ENCODE results near the gene SLC6A14.

SLC6A14 gene, protein sequence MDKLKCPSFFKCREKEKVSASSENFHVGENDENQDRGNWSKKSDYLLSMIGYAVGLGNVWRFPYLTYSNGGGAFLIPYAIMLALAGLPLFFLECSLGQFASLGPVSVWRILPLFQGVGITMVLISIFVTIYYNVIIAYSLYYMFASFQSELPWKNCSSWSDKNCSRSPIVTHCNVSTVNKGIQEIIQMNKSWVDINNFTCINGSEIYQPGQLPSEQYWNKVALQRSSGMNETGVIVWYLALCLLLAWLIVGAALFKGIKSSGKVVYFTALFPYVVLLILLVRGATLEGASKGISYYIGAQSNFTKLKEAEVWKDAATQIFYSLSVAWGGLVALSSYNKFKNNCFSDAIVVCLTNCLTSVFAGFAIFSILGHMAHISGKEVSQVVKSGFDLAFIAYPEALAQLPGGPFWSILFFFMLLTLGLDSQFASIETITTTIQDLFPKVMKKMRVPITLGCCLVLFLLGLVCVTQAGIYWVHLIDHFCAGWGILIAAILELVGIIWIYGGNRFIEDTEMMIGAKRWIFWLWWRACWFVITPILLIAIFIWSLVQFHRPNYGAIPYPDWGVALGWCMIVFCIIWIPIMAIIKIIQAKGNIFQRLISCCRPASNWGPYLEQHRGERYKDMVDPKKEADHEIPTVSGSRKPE

DNA sequence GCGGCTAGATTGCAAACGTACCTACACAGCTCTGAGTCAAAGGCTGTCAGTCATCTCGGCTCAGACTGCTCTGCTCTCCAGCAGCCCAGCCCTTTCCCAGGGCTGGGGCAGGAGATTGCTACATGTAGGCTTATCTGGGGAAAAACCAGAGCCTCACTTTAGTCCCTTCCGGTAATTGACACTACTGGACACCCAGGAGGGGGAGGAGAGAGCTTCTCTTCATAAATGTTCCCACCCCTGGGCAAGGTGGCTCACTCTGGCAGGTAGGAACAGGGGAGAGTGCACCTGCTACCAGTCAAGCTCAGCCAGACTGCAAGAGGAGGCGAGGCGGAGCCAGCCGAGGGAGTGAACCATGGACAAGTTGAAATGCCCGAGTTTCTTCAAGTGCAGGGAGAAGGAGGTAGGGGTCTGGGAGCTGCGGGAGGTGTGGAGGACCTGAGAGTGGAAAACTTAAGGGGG is at the start of gene SLC6A14:
TSS of gene SLC6A14 (plus strand) at position 249 of the 459 bp plus-strand sequence. CDS start at position 353, 104 bp downstream.
- no peak for DNase-seq (ENCODE audit: low read depth in 1 of 2, low spot score in 1 of 2)

DNA sequence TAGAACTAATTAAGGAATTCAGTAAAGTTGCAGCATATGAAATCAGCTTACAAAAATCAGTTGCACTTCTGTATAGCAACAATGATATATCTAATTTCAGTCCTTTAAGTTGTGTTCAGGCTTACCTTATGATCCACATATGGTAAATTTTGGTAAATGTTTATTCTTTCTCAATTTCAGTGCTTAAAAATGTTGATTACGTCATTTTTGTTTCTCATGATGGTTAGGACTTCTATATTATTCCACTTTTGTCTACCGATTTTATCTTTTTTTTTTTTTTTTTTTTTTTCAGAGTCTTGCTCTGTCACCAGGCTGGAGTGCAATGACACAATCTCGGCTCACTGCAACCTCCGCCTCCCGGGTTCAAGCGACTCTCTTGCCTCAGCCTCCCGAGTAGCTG is 40.7 kb upstream of the SLC6A14 start:
- DNase-seq (ENCODE audit: low read depth in 1 of 2, low spot score in 1 of 2) = no peak

DNA sequence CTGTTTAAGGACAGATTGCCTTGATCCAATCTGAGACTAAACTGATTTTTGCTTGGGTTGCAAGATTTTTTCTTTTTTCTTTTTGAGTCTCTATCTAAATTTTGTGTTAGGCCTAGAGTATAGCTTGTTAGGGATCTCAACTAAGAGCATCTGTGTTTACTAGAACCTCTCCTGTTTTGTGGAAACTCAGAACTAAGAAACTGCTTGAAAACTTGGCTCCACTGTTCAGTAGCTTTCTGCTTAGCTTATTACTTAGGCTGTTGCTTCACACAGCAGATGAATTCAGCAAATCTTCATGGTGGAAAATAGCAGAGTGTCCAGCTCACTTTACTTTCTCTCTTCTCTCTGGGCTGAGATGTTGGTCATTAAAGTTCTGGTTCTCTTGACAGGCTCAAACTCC is 36.7 kb upstream of the SLC6A14 start:
- DNase-seq (ENCODE audit: low read depth in 1 of 2, low spot score in 1 of 2) = no peak

DNA sequence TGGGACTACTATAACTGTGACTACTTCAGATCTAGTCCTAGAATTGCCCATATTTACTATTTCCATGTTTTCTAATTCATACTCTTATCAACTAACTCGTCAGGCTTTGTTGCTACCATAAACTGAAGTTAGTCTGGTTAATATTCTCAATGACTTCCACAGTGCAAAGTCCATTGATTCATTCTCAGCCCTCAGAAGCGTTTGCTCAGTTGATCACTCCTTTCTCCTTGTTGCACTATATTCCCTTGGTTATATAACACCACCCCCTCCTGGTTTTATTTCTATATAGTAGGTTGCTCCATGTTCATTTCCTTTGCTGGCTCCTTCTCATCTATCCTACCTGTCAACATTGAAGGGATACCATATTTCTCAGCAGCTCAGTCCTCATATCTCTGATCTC is 27.2 kb upstream of the SLC6A14 start:
- DNase-seq (ENCODE audit: low read depth in 1 of 2, low spot score in 1 of 2) = no peak

DNA sequence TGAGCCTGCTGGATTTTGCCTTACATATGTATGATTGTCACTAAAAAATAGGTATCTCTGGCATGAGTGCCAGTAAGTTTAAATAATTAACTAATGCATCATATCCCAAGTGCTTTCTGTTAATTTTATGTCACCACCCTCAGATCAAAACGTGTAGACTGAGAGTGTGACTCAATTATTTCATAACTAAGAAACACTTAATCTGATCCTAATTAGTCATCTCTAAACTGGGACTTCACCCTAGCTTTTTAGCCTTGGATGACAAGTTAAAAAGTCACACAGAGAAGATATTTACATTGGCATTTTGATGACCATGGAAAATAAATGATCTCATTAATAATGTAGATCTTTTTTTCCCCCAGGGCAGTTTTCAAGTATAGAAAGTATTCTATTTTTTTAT is 23.1 kb upstream of the SLC6A14 start:
- no peak for DNase-seq (ENCODE audit: low read depth in 1 of 2, low spot score in 1 of 2)

DNA sequence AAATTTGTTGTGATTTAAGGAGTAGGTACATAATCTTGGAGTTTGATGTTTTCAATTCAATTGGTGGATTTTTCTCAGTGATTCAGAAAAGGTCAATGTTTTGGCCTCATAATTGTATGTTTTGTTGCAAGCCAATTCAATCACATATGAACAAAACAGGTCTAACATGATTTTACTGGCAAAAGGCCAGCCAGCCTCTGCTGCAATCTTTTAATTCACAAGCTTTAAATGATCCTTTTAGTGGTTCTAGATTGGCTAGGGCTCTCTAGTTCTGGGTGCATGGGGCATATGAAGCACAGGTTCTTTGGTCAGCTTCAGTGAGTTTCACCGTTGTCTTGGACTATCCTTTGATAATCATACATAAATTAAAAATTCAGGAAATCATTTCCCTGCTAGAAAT is 19.2 kb upstream of the SLC6A14 start:
- no peak for DNase-seq (ENCODE audit: low read depth in 1 of 2, low spot score in 1 of 2)

DNA sequence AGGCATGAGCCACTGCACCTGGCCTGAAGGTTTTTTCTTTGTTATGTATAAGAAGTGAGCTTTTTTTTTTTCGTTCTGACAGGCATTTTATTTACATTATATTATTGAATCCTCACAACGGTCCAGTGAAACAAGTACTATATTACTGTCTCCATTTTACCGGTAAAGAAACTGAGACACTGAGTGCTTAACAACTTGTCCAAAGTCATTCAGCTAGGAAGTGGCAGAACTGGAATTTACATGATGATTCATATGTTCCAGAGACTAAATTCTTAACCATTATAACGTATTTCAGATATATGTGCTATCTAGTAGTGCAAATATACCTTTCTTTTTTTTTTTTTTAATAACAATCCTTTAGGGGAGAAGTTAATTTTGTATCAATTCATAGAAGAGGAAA is 18.4 kb upstream of the SLC6A14 start:
- no peak for DNase-seq (ENCODE audit: low read depth in 1 of 2, low spot score in 1 of 2)

DNA sequence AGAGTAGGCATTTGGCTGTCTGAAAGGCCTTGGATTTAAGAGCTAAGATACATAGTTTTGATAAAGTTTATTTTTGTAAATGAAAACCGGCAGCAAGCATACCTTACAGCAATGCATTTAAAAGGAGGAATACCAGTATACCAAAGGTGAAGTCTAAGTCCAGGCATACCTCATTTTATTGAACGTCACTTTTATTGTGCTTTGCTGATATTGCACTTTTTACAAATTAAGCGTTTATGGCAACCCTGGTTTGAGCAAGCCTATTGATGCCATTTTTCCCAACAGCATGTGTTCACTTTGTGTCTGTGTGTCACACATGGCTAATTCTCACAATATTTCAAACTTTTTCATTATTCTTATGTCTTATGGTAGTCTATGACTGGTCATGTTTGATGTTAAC is 8.4 kb upstream of the SLC6A14 start:
- no peak for DNase-seq (ENCODE audit: low read depth in 1 of 2, low spot score in 1 of 2)

DNA sequence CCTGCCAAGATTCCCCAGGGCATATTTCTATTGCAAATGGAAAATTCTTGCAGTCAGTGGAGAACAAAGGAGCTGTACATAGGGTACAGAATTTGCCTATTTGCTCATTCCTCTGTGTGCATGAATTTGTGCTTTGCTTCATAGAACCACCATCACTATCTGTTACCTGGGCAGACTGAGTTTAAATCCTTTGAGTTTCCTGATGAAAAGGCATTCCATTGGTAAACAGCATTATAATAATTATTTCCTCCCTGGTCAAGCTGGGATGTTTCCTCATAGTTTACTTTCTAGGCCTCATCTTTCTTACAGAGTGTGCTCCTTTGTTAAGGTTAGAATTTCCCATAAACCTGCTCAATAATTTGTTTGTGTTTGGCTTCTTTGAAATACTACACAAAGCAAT is 809 bp upstream of the SLC6A14 start:
- no peak for DNase-seq (ENCODE audit: low read depth in 1 of 2, low spot score in 1 of 2)

DNA sequence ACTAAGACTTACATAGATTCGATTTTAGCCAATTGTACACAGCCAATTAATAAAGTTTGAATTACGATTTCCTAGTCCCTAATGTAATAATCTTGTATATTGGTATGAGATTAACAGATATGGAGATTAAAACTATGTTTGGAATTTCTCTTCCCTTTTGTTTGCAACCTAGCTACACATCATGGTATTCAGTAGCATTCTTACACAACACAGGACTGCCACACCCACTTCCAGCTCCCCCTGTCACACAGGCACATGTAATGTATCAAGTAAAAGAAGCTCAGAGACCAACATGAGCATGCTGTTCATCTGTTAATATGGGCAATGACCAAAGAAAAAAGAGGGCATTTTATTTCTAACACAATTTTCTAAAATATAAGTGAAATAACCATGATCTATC is 12.8 kb downstream of the SLC6A14 start:
- DNase-seq (ENCODE audit: low read depth in 1 of 2, low spot score in 1 of 2) = no peak

DNA sequence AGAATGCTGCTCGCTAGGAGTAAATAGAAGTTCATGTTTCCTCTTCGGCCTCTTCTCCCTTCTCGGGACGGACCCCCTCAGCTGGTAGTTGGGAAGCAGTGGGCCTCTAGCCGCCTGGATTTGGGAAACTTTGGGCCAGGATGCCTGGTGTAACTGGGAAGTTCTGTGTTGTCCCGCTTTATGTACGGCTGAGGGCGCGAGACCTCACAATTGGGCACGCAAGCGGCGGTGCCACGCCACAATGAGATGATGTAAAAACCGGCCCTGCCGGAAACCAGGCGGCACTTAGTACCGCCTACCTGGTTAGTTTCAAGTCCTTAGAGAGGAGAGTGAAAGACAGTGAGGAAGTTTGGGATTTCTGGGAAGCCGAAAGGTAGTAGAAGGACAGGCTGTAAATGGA is 26.4 kb downstream of the SLC6A14 start, which contains the start of gene CT83:
TSS of gene CT83 (minus strand) at position 155 of the 400 bp plus-strand sequence. CDS start at position 35, 120 bp downstream.
- DNase-seq (ENCODE audit: low read depth in 1 of 2, low spot score in 1 of 2) = no peak

DNA sequence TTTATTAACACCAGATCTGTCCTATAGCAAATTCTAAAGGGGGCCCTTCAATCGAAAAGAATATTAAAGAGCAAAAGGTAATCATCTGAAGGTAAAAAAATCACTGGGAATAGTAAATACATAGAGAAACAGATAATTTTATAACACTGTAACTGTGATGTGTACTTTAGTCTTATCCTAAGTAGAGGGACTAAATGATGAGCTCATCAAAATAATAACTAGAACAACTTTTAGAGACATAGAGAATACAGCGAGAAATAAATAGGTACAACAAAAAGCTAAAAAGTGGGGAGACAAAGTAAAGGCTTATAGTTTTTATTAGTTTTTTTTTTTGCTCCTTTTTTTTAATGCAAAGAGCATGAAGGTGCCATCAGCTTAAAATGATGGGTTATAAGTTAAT is 43.7 kb downstream of the SLC6A14 start:
- no peak for DNase-seq (ENCODE audit: low read depth in 1 of 2, low spot score in 1 of 2)

DNA sequence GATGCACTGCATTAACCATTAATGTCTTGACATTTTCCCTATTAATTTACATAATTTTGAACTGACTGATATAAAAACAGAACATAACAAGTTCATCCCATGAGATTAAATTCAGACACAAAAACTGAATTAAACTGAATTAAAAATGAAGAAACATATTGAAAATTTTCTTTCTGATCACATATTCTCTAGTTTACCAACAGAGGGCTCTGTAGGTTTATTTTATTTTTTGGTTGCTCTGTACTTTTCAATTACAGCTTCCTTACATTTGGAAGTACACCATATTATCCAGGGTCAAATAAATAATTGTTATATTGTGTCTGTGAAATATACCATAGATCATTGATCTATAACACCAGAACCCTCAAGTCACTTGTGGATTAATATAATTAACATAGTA is 53.7 kb downstream of the SLC6A14 start:
- DNase-seq (ENCODE audit: low read depth in 1 of 2, low spot score in 1 of 2) = no peak

DNA sequence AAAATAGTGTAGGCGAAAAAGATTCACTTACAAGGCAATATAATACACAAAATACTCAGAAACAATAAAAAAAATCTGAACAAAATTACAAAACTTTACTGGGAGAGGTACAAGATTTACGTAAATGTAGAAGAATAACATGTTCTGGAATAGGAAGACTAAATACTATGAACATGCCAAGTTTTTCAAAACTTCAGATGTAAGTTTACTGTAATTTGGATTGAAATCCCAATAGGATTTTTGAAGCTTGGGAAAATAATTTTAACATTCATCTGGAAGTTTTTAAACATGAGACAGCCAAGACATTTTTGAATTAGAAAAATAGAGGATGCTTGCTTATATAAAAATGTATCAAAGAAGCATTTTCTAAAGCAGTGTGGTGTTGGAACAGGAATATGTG is 56.9 kb downstream of the SLC6A14 start:
- no peak for DNase-seq (ENCODE audit: low read depth in 1 of 2, low spot score in 1 of 2)

DNA sequence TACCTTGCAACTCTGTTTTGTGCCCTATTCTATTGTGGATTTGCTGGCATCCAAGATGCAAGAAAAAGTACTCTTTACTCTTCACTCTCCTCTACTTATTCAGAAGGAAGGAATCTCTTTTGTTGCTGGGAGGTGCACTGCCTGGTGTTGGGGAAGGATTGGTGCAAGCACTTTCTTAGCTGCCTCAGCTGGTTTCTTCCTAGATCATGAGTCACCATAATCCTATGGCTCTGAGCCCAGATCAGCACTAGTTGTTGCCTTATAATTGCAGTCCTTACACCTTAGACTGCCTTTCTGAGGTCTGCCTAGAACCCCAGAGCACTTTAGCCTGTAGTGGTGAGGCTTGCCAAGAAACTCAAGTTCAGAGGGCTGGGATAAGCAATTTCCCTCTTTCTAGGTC is 63.4 kb downstream of the SLC6A14 start:
- no peak for DNase-seq (ENCODE audit: low read depth in 1 of 2, low spot score in 1 of 2)

Data from activated CD4-positive, alpha-beta T cell treated with anti-CD3 and anti-CD28 coated beads, Interleukin-2, amount 50 U/mL, for 24 hours (primary cell).